K562 (cell line): ENCODE data around the gene IGSF9. TPM values are rescaled to one million over a fixed set of nuclear protein-coding genes. Genes with fewer than 3 reads are reported as not detected.

Source experiments
- ATAC-seq: fragments of 200-7000 bp; cut with Tn5 transposase; 3 replicates; pipeline ENCODE4 v1.9.1; 2020; ENCODE audit warnings: moderate library complexity
- BruUV-seq: library from RNA; stranded (reverse); fragments of 400-500 nt; replicated peaks from 2 replicates; lab custom pipeline; 2021; lab: Mats Ljungman, UMichigan
- CTCF ChIA-PET: fragments of 300-600 bp; formaldehyde crosslinking; extraction: SDS; loops from one replicate; lab custom pipeline; 2021; ENCODE audit warnings: low intra/inter-chr PET ratio; lab: Yijun Ruan, JAX
- POLR2A ChIA-PET: fragments of 300-600, 350-650 bp; sonication (Branson Sonifier 250); formaldehyde crosslinking; extraction: SDS; loops from one replicate; lab custom pipeline; 2021; ENCODE audit warnings: antibody characterized with exemption, inconsistent platforms; lab: Yijun Ruan, JAX
- DNase-seq, 4 experiments: peaks; one replicate each; pipeline versions ENCODE4 v3.0.0 to v3.0.0-alpha.2; 2011 to 2018; ENCODE audit warnings: low spot score in 3 of 4, mixed read lengths in 3 of 4; ENCODE audit errors: extremely low read depth in 1 of 4
- FAIRE-seq: peaks from 2 replicates; lab custom pipeline; 2011; peaks lifted over from hg19 to GRCh38; lab: Jason Lieb, UNC
- H2AFZ ChIP-seq: 2 replicates; pipeline ENCODE4 v1.6.0; 2011; ENCODE audit warnings: low read depth, low read length, control low read depth, inconsistent platforms
- H3K27ac ChIP-seq: fragments of 200-600 bp; 3 replicates; pipeline ENCODE4 v1.8.0; 2011; ENCODE audit warnings: low read depth, mild to moderate bottlenecking, control low read depth, inconsistent platforms, low read length, moderate library complexity, mixed read lengths; ENCODE audit errors: extremely low read depth
- H3K27me3 ChIP-seq, 2 experiments: fragments of 300-600 bp in 1 of 2; 2 replicates in 1 of 2; 3 replicates in 1 of 2; pipeline versions ENCODE4 v1.6.0 to v1.8.0; 2011; ENCODE audit warnings: inconsistent platforms in 2 of 2, low read length in 2 of 2, mild to moderate bottlenecking in 1 of 2, mixed read lengths in 1 of 2, moderate library complexity in 1 of 2; ENCODE audit not compliant: control insufficient read depth in 2 of 2, insufficient read depth in 2 of 2
- H3K36me3 ChIP-seq: fragments of 300-600 bp; 3 replicates; pipeline ENCODE4 v1.8.0; 2011; ENCODE audit warnings: mild to moderate bottlenecking, low read length, inconsistent platforms; ENCODE audit not compliant: control insufficient read depth, insufficient read depth
- H3K4me1 ChIP-seq, 2 experiments: fragments of 200-600 bp in 1 of 2; replicated peaks in 1 of 2; 2 replicates in 1 of 2; 3 replicates in 1 of 2; pipeline versions ENCODE4 v1.5.1 to v1.8.0; 2011; ENCODE audit warnings: inconsistent platforms in 2 of 2, low read length in 2 of 2, mild to moderate bottlenecking in 1 of 2, mixed read lengths in 1 of 2, moderate library complexity in 1 of 2; ENCODE audit not compliant: control insufficient read depth in 2 of 2, insufficient read depth in 2 of 2
- H3K4me2 ChIP-seq: 2 replicates; pipeline ENCODE4 v1.6.1; 2011; ENCODE audit warnings: low read length, control low read depth, inconsistent platforms, mixed read lengths; ENCODE audit not compliant: insufficient read depth
- H3K4me3 ChIP-seq: fragments of 200-600 bp; sonication (generic), shearing (Covaris generic); 2 replicates; pipeline ENCODE4 v1.5.1; 2016; ENCODE audit warnings: control low read depth, inconsistent platforms
- H3K79me2 ChIP-seq: fragments of 200-600 bp; 3 replicates; pipeline ENCODE4 v1.8.0; 2011; ENCODE audit warnings: low read length, inconsistent platforms; ENCODE audit not compliant: control insufficient read depth, insufficient read depth
- H3K9ac ChIP-seq, 2 experiments: 2 replicates each; pipeline versions ENCODE4 v1.6.0 to v1.6.1; 2011; ENCODE audit warnings: low read depth in 2 of 2, low read length in 2 of 2, control low read depth in 1 of 2, inconsistent platforms in 1 of 2, mild to moderate bottlenecking in 1 of 2, mixed read lengths in 1 of 2; ENCODE audit not compliant: insufficient read depth in 1 of 2
- H3K9me1 ChIP-seq: one replicate; pipeline ENCODE4 v1.6.0; 2011; ENCODE audit warnings: inconsistent platforms, mild to moderate bottlenecking, low read length, moderate library complexity; ENCODE audit not compliant: control insufficient read depth, insufficient read depth
- H3K9me3 ChIP-seq: replicated peaks from 2 replicates; pipeline ENCODE4 v1.5.1; 2011; ENCODE audit warnings: low read depth, low read length, inconsistent platforms; ENCODE audit not compliant: control insufficient read depth, insufficient read depth
- H4K20me1 ChIP-seq: replicated peaks from 2 replicates; pipeline ENCODE4 v1.6.1; 2011; ENCODE audit warnings: low read length, inconsistent platforms, mixed read lengths; ENCODE audit not compliant: control insufficient read depth, insufficient read depth
- BACH1 ChIP-seq: fragments of 200-800 bp; sonication (Bioruptor generic); IDR thresholded peaks from 2 replicates; pipeline ENCODE4 v1.6.1; 2016; ENCODE audit warnings: missing genetic modification characterization, missing compliant biosample characterization
- ESRRB ChIP-seq: fragments of 250-450 bp; sonication (Bioruptor Pico); IDR thresholded peaks from 2 replicates; pipeline ENCODE4 v1.5.0; 2020; ENCODE audit warnings: mild to moderate bottlenecking, moderate library complexity, borderline replicate concordance
- GATA2 ChIP-seq: sonication (generic); formaldehyde crosslinking; IDR thresholded peaks from 2 replicates; pipeline ENCODE4 v1.4.0; 2020; ENCODE audit warnings: mild to moderate bottlenecking, missing genetic modification reagents
- MTF1 ChIP-seq: fragments of 250-450 bp; sonication (Bioruptor Pico); IDR thresholded peaks from 2 replicates; pipeline ENCODE4 v1.9.0; 2021; ENCODE audit warnings: moderate library complexity, mild to moderate bottlenecking, inconsistent platforms, borderline replicate concordance
- RBM25 ChIP-seq: fragments of 200-400 bp; formaldehyde crosslinking; IDR thresholded peaks from 2 replicates; pipeline ENCODE4 v1.6.1; 2018; ENCODE audit warnings: low read length, low read depth, moderate library complexity; ENCODE audit not compliant: severe bottlenecking
- SMAD1 ChIP-seq: fragments of 150-350 bp; IDR thresholded peaks from 2 replicates; pipeline ENCODE4 v1.6.1; 2014; ENCODE audit warnings: low read length, low read depth; ENCODE audit not compliant: partially characterized antibody
- TCF7L2 ChIP-seq: fragments of 150-350 bp; IDR thresholded peaks from 2 replicates; pipeline ENCODE4 v1.6.1; 2016; ENCODE audit warnings: low read depth, mild to moderate bottlenecking, low read length, moderate library complexity
- ZNF134 ChIP-seq: fragments of 250-450 bp; sonication (Bioruptor Pico); conservative IDR thresholded peaks from 2 replicates; pipeline ENCODE4 v1.4.0; 2020
- ZNF184 ChIP-seq: sonication (generic); formaldehyde crosslinking; IDR thresholded peaks from 2 replicates; pipeline ENCODE4 v1.5.0; 2020; ENCODE audit warnings: missing genetic modification reagents
- ZNF24 ChIP-seq: fragments of 450-650 bp; IDR thresholded peaks from 2 replicates; pipeline ENCODE4 v1.6.1; 2016
- WGBS: fragments of 100-300 bp; shearing (Covaris generic); methylation state at CpG from one replicate; pipeline ENCODE4 v1.1.6; 2016; ENCODE audit warnings: low coverage, mixed read lengths; ENCODE audit not compliant: insufficient coverage; ENCODE audit errors: missing lambda C conversion rate; 5-methylcytosine and 5-hydroxymethylcytosine counted together
- in situ Hi-C: fragments of 300-500 bp; cut with MboI; formaldehyde crosslinking; loops from 4 replicates; pipeline ENCODE4 v1.15.0; 2018; ENCODE audit warnings: inconsistent platforms, mixed read lengths
- intact Hi-C: fragments of 100-400 bp; cut with micrococcal nuclease; formaldehyde crosslinking; loops from 2 replicates; pipeline ENCODE4 v1.14.2; 2022
- polyA plus RNA-seq, 8 experiments: library from polyadenylated mRNA; depleted of rRNA in 4 of 8; stranded (reverse) in 5 of 8; unstranded in 3 of 8; fragments of >200 nt; fragmentation: Nextera tagmentation in 2 of 8; fragmentation: Illumina TruSeq in 1 of 8; extraction: Ambion mirVana in 2 of 8; extraction: Trizol in 1 of 8; gene quantifications; 2 replicates each; pipeline versions ENCODE4 v1.2.1 to v1.2.3, GENCODE V29; 2011 to 2014; ENCODE audit warnings: inconsistent platforms in 1 of 8, missing spikeins in 1 of 8
- total RNA-seq, 7 experiments: library from RNA; depleted of rRNA in 6 of 7; stranded (reverse); fragments of >200 nt in 6 of 7; fragmentation: Illumina TruSeq in 2 of 7; extraction: Trizol in 2 of 7; gene quantifications; 2 replicates each; pipeline versions ENCODE4 v1.2.1 to v1.2.3, GENCODE V29; 2011 to 2021; ENCODE audit warnings: low replicate concordance in 1 of 7

The IGSF9 gene
- total and polyA plus RNA-seq, 9 of the 15 experiments (the other 6 are each of a cell fraction or from before 2014, with no cell fraction given) = 0.03 to 0.29 (median 0.07) TPM; not detected in 1

DNA sequence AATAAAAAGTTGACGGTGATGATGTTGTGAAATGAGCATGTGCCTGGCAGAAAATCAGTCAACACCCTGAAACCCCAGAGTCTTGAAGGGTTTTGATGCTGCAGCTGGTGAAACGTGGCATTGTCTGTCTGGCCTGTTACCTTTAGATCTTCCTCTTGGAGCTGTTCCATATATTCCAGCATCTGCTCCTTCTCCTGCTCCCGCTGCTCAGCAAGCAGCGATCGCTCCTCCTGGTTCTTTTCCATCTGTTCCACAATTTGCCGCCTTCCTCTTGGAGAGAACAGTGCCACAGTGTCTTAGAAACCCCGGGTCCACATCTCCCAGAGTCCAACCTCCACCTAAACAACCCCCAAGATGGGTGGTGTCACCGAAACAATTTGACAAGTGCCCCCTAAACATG is 61.1 kb downstream of the IGSF9 start:
- Histone ChIP-seq H3K9me1 (no peaks in the 10 kb centered on the region), H3K4me1 (peaks cover 0 to 29% of the 10 kb centered on the region in 2 experiments; a peak in 3 of 5 replicates), H3K36me3 (no peaks in the 10 kb centered on the region), H3K9ac (no peak overlapping the region), H3K27me3 (no peaks in the 10 kb centered on the region), H3K27ac (no peak overlapping the region), H3K4me3 (no peak overlapping the region), H4K20me1 (no peaks in the 10 kb centered on the region), H3K79me2 (no peaks in the 10 kb centered on the region), H3K9me3 (no peaks in the 10 kb centered on the region), H2AFZ (no peak overlapping the region), H3K4me2 (no peak overlapping the region)
- ATAC-seq = no peak
- no peak for FAIRE-seq
- no peak for DNase-seq
- TF ChIP-seq GATA2 (CRISPR knock-in tag) (no peak), ZNF184 (CRISPR knock-in tag) (no peak), ZNF134 (no peak), MTF1 (CRISPR knock-in tag) (no peak), RBM25 (peak; percentile 33)
- ChIA-PET CTCF (no interaction called here), POLR2A (interaction anchor here (1.1 to 1.4 kb wide), 2 partner anchors 9 to 15 kb away, joined by 3 read pairs; no protein-coding TSS in a partner anchor)
- BruUV-seq = no TSS peak
- WGBS = 21% methylated on average over 7 of the region's 8 CpGs
- in situ Hi-C loops = no loop called here
- intact Hi-C loops = no loop called here

- in situ Hi-C loops = no loop called here
- Histone ChIP-seq H3K27ac (no peak overlapping the region), H2AFZ (no peak overlapping the region), H3K4me2 (no peak overlapping the region), H3K9me3 (no peaks in the 10 kb centered on the region), H3K4me3 (no peak overlapping the region)
- no peak for DNase-seq
- no peak for FAIRE-seq
- BruUV-seq = no TSS peak
- ATAC-seq = no peak
- peak; percentile 92 for TF ChIP-seq ZNF24
- no peak for TF ChIP-seq ESRRB (CRISPR knock-in tag)
- no peak for TF ChIP-seq TCF7L2
- no peak for TF ChIP-seq ZNF184 (CRISPR knock-in tag)
- no peak for TF ChIP-seq SMAD1
- TF ChIP-seq BACH1 (tag) = no peak
- TF ChIP-seq, all 486 proteins: peak for 1
- Histone ChIP-seq H3K79me2 (no peaks in the 10 kb centered on the region), H3K9ac (no peak overlapping the region), H4K20me1 (no peaks in the 10 kb centered on the region), H3K27me3 (no peaks in the 10 kb centered on the region), H3K4me1 (peaks cover 4 to 39% of the 10 kb centered on the region in 2 experiments; a peak in 4 of 5 replicates), H3K36me3 (no peaks in the 10 kb centered on the region), H3K9me1 (no peaks in the 10 kb centered on the region)
- WGBS = 23% methylated on average over 4 of the region's 4 CpGs
- intact Hi-C loops = no loop called here
- CTCF ChIA-PET = no interaction called here
- POLR2A ChIA-PET = no interaction called here
Measured at GRCh38 chr1:159883134-159883533, 62.3 kb downstream of the IGSF9 start.
